HG02610 (cell line): ENCODE data around the gene SFTA2.
"Not testable (repeated sequence)": the region's sequence is repeated elsewhere in the genome, so short reads cannot be mapped to it uniquely, and the experiment has no call there.

Experiments used
- ATAC-seq: cut with Tn5 transposase; IDR thresholded peaks from one replicate; pipeline ENCODE4 v1.9.1; 2021; ENCODE audit warnings: mild to moderate bottlenecking, moderate library complexity; ENCODE audit not compliant: unreplicated experiment

SFTA2 gene

DNA sequence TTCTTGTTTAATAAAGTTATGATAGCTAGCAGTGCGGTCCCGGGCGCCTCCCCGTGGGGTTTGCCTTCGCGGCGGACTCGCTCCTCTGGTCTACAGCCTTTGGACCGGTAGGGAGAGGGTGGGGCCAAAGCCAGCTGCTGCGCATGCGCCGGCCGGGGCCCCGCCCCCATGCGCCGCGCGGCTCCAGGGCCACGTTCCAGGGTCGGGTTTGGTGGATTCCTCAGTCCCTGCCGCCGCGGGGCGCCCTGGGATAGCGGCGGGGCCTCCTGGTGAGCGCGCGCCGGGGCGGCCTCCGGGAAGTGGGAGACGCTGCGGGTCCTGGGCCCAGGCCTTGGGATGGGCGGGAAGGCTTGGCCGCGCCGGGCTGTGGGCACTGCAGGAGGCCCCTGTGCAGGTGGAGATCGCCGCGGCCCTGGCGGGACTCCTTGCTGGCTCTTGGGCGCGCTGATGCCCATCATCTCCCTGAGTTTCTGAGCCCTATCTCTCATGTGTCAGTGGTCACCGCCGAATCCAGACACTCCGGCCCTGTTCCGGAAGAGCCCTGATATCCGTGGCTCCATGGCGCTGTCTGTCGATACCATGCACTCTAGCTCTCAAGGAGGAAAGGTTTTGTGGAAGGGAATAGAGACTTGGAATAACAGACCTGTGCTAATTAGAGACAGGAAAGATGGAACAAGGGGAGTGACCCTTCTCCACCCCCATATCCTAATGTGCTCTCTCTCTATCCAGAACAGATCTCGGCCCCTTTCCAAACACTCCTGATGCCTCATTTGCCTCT is 17.7 kb downstream of the SFTA2 start, which contains the start of gene VARS2:
VARS2 (plus strand) TSS at position 163 of the 778 bp plus-strand sequence; CDS start at position 762, 599 bp downstream.
- ATAC-seq, result peak; percentile 82

DNA sequence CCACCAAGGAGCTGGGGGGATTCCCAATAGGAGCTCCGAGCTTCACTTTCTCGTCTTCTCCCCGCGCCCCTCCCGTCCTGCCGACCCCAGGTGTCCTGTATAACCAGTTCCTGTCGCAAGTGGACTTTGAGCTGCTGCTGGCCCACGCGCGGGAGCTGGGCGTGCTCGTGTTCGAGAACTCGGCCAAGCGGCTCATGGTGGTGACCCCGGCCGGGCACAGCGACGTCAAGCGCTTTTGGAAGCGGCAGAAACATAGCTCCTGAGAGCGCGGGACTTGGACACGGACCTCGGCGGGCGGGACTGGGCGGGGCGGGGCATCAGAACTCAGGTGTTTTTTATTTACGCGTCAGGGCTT is 18.3 kb downstream of the SFTA2 start:
- no peak for ATAC-seq

GRCh38 chr6:30912746-30913520 is 19.0 kb downstream of the SFTA2 start:
- ATAC-seq, result no peak

DNA sequence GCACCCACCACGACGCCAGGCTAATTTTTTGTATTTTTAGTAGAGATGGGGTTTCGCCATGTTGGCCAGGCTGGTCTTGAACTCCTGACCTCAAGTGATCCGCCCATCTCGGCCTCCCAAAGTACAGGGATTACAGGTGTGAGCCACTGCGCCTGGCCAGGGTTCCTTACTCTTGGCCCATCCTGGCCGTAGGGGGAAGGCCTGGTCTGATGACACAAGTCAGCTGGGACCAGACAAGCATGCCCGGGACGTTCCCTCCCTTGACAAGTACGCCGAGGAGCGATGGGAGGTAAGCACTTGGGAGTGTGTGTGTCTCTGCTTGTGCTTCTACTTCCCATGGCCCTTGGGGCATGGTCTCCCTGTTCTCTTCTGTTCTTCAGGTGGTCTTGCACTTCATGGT is 21.5 kb downstream of the SFTA2 start:
- not testable (repeated sequence) for ATAC-seq

GRCh38 chr6:30908700-30909099 is 23.3 kb downstream of the SFTA2 start:
- no peak for ATAC-seq

DNA sequence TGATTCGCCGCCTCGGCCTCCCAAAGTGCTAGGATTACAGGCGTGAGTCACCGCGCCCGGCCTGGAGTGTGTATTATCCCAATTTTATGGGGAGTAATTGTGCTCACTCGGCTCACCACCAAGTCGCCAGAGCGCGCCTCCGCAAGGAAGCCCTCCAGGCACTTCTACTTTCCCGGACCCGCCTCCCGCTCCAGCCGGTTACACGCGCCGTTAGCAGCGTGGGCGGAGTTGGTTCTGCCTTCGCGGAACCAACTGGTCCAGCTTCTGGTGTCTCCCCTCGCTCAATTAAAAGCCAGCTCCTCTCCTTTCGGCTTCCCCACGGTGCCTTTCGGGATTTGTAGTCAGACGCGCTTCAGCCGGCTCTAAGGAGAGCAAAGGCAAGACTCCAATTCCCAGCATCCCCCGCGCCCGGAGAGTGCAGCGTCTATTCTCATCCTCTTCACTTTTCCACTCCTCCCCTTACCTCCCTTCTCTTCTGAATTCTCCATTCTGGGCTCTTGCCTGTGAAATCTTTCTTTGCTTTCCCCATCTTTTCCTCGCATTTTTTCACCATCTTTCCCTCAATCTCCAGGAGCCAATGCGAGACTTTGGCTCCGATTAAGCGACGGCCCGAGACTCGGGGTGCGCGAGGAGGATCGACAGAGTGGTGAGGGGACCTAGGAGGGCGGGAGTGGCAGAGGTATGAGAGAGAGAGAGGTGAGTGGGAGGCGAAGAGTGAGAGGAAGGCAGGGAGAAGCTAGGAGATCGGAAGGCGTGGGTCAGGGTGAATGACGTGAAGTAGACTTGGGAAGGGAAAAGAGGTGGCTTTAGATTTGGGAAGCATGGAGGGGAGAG is 24.0 kb downstream of the SFTA2 start, which contains the start of gene GTF2H4:
GTF2H4 (plus strand) TSS at position 450 of the 834 bp plus-strand sequence.
- peak; percentile 90 for ATAC-seq

DNA sequence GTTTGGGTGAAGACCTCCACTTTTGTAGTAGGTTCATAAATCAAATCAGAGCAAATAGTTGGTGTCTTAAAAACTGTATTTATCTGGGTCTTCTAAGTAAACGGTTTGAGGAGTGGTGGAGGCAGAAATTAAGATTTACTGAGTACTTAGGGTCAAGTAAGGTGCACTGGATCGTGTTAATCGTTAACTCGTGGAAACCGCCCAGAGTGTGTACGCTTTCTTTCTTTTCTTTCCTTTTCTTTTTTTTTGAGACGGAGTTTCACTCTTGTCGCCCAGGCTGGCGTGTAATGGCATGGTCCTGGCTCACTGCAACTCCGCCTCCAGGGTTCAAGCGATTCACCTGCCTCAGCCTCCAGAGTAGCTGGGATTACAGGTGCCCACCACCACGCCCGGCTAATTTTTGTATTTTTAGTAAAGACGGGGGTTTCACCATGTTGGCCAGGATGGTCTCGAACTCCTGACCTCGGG is 24.6 kb downstream of the SFTA2 start:
- ATAC-seq, result not testable (repeated sequence)

- no peak for ATAC-seq
Measured at GRCh38 chr6:30903236-30903635, 28.7 kb downstream of the SFTA2 start.

GRCh38 chr6:30902709-30903108 is 29.3 kb downstream of the SFTA2 start:
- ATAC-seq, result no peak

DNA sequence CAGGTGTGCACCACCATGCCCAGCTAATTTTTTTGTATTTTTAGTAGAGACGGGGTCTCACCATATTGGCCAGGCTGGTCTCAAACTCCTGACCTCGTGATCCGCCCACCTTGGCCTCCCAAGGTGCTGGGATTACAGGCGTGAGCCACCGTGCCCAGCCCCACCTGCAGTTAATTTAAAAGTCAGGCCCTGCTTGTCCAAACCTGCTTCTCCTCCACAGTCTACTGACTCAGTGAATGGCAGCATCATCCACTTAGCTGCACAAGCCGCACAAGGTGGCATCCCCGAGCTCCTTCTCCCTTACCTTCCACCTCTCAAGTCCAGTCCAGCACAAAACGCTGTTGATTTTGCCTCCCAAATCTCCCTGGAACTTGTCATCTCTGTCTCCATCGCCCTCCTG is 29.8 kb downstream of the SFTA2 start:
- ATAC-seq, result not testable (repeated sequence)

GRCh38 chr6:30901436-30901835 is 30.5 kb downstream of the SFTA2 start:
- no peak for ATAC-seq

GRCh38 chr6:30900863-30901417 is 31.0 kb downstream of the SFTA2 start:
- no peak for ATAC-seq

DNA sequence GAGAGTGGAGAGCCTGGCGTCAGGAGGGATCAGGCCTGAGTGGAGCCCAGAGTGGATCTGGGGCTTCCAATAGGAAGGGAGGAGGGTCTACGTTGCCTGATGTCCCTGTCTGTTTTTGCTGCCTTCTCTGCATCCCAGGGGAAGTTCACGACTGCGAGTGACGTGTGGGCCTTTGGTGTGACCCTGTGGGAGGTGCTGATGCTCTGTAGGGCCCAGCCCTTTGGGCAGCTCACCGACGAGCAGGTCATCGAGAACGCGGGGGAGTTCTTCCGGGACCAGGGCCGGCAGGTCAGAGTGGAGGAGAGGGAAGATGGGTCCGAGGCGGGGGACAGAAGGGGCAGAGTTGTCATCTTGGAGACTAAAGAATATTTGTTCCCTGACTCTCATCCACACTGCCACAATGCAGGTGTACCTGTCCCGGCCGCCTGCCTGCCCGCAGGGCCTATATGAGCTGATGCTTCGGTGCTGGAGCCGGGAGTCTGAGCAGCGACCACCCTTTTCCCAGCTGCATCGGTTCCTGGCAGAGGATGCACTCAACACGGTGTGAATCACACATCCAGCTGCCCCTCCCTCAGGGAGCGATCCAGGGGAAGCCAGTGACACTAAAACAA is 33.1 kb downstream of the SFTA2 start:
- no peak for ATAC-seq

DNA sequence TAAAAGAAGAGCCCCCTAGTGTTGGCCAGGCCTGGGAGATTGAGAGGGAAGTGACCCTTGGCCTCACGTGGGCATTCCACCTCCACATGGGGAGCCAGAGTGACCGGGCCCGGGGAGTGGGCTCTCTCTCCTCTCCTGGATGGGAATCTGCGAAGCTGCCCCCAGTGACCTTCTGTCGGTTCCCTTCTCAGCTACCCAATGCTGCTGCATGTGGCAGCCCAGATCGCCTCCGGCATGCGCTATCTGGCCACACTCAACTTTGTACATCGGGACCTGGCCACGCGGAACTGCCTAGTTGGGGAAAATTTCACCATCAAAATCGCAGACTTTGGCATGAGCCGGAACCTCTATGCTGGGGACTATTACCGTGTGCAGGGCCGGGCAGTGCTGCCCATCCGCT is 34.1 kb downstream of the SFTA2 start:
- ATAC-seq, result no peak

DNA sequence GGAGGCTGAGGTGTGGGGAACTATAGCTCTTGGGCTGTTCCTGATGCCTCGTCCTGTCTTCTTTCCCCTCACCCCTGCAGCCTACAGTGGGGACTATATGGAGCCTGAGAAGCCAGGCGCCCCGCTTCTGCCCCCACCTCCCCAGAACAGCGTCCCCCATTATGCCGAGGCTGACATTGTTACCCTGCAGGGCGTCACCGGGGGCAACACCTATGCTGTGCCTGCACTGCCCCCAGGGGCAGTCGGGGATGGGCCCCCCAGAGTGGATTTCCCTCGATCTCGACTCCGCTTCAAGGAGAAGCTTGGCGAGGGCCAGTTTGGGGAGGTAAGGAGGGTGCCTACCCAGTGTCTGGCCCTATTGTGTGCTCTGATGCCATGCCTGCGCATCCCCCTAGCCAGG is 35.4 kb downstream of the SFTA2 start:
- no peak for ATAC-seq

- no peak for ATAC-seq
Measured at GRCh38 chr6:30895343-30895742, 36.6 kb downstream of the SFTA2 start.

DNA sequence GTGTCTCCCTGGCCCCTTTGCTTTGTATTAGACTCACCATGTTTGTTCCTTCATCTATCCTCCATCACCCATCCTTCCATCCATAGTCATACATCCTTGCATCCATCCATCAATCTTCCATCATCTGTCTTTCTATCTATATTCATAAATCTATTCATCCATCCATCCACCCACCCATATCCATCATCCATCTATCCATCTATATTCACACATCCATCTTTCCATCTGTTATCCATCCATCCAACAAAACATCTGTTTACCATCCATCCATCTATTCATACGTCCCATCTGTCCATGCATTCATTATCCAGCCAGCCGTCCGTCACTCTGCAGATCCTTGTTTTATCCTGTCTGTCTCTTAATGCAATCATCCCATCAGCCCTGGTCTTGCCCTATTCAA is 37.0 kb downstream of the SFTA2 start:
- no peak for ATAC-seq

GRCh38 chr6:30894381-30894780 is 37.6 kb downstream of the SFTA2 start:
- ATAC-seq, result no peak

- no peak for ATAC-seq
Measured at GRCh38 chr6:30893666-30894065, 38.3 kb downstream of the SFTA2 start.

DNA sequence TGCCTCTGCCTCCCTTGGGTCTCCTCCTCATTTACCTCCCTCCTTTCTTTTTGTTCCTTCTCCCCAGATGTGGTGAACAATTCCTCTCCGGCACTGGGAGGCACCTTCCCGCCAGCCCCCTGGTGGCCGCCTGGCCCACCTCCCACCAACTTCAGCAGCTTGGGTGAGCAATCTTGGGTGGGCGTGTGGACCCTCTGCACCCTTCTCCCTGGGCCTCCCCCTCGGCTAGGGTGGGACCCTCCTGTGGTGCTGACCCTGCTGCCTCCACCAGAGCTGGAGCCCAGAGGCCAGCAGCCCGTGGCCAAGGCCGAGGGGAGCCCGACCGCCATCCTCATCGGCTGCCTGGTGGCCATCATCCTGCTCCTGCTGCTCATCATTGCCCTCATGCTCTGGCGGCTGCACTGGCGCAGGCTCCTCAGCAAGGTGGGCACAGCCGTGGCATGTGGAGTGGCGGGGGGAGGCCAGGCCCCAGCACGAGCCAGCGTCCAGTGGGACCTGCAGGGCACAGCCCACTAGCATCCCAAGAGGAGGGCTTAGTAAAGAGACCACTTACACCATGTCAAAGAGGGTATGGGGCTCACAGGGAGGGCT is 38.9 kb downstream of the SFTA2 start:
- no peak for ATAC-seq
